Measurements from ENCODE around the gene PTDSS2.

- TF ChIP-seq POLR2A (IDR thresholded peaks at IDR 0.05; ENCODE audit: low read depth, low read length): no peak
- TF ChIP-seq POLR2AphosphoS5 (IDR thresholded peaks at IDR 0.05; ENCODE audit: low read depth, low read length): no peak
These were observed 17.0 kb upstream of the PTDSS2 start for GRCh38 chr11:433111-433510.

Data from GM12892 (cell line).